GM18873 (cell line): ENCODE results near the gene FBXO21.

Source experiments
- ATAC-seq: cut with Tn5 transposase; IDR thresholded peaks from one replicate; pipeline ENCODE4 v1.9.1; 2021; ENCODE audit warnings: mild to moderate bottlenecking, moderate library complexity, moderate number of reproducible peaks; ENCODE audit not compliant: unreplicated experiment, low FRiP score

The FBXO21 gene

GRCh38 chr12:117141097-117141898, 49.0 kb downstream of the FBXO21 start:
- no peak for ATAC-seq

GRCh38 chr12:117140397-117141096, 49.7 kb downstream of the FBXO21 start:
- ATAC-seq = no peak

GRCh38 chr12:117139025-117139717, 51.1 kb downstream of the FBXO21 start:
- ATAC-seq = no peak

- ATAC-seq = no peak
Observed at GRCh38 chr12:117134721-117135120, 55.5 kb downstream of the FBXO21 start.

GRCh38 chr12:117134059-117134458, 56.2 kb downstream of the FBXO21 start:
- ATAC-seq = no peak

- no peak for ATAC-seq
Observed at GRCh38 chr12:117130801-117131200, 59.5 kb downstream of the FBXO21 start.

GRCh38 chr12:117129391-117129790, 60.9 kb downstream of the FBXO21 start:
- ATAC-seq = no peak

GRCh38 chr12:117127933-117128823, 62.1 kb downstream of the FBXO21 start:
- no peak for ATAC-seq

- ATAC-seq = no peak
Observed at GRCh38 chr12:117126335-117126734, 63.9 kb downstream of the FBXO21 start.

- no peak for ATAC-seq
Observed at GRCh38 chr12:117125767-117126166, 64.5 kb downstream of the FBXO21 start.

- ATAC-seq = no peak
Observed at GRCh38 chr12:117125272-117125613, 65.0 kb downstream of the FBXO21 start.

GRCh38 chr12:117124421-117125271, 65.6 kb downstream of the FBXO21 start:
- no peak for ATAC-seq

GRCh38 chr12:117121441-117121840, 68.8 kb downstream of the FBXO21 start:
- no peak for ATAC-seq

GRCh38 chr12:117120787-117121186, 69.5 kb downstream of the FBXO21 start:
- no peak for ATAC-seq

GRCh38 chr12:117119592-117120198, 70.6 kb downstream of the FBXO21 start:
- ATAC-seq = no peak

GRCh38 chr12:117118838-117119591, 71.3 kb downstream of the FBXO21 start:
- no peak for ATAC-seq

- no peak for ATAC-seq
Observed at GRCh38 chr12:117114784-117115183, 75.5 kb downstream of the FBXO21 start.

GRCh38 chr12:117113231-117113630, 77.0 kb downstream of the FBXO21 start:
- no peak for ATAC-seq
